ENCODE data around the gene RAD51.

RAD51 gene

DNA sequence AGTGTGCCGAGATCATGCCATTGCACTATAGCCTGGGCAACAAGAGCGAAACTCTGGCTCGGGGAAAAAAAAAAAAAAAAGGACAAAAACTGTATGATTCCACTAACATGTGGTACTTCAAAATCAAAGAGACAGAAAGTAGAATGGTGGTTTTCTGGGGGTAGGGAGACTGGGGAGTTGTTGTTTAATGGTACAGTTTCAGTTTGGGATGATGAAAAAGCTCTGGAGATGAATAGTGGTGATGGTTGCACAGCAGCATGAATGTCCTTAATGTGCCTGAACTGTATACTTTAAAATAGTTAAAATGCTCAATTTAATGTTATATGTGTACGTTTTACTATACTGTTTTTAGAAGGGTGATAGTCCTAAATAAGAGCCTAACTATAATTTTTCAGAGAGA, 27.4 kb downstream of the RAD51 start:
- no peak for DNase-seq (ENCODE audit: low spot score)

DNA sequence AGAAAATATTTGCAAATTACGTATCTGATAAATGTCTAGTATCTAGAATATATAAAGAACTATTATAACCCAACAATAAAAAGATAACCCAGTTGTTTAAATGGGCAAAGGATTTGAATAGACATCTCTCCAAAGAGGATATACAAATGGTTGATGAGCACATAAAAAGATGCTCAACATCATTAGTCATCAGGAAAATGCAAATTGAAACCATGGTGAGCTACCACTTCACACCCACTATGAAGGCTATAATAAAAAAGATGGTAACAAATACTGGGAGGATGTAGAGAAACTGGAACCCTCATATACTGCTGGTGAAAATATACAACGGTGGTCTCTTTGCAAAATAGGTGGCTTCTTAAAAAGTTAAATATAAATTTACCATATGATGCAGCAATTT, 28.0 kb downstream of the RAD51 start:
- peak; percentile 9 for DNase-seq (ENCODE audit: low spot score)

DNA sequence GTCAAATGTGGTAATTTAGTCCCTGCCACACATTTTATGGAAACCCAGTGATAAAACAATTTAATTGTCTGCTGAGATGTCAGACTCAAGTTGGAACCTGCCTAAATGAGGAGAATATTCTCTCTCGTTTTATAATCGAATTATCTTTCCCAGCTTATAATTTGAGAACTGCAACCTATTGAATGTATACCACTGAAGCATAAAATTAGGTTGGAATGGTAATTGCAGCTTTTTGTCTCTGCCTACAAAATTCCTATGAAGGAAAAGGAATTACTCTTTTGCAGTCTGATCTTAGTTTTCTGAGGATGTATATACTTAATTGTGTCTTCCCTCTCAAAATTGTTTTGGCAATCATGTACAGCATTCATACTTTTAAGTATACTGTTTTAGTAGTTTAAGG, 28.9 kb downstream of the RAD51 start:
- DNase-seq (ENCODE audit: low spot score) = no peak

DNA sequence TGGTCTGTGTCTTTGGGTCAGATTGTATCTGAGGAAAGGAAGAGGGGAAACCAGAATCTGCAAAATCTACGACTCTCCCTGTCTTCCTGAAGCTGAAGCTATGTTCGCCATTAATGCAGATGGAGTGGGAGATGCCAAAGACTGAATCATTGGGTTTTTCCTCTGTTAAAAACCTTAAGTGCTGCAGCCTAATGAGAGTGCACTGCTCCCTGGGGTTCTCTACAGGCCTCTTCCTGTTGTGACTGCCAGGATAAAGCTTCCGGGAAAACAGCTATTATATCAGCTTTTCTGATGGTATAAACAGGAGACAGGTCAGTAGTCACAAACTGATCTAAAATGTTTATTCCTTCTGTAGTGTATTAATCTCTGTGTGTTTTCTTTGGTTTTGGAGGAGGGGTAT, 36.1 kb downstream of the RAD51 start:
- DNase-seq (ENCODE audit: low spot score) = no peak

DNA sequence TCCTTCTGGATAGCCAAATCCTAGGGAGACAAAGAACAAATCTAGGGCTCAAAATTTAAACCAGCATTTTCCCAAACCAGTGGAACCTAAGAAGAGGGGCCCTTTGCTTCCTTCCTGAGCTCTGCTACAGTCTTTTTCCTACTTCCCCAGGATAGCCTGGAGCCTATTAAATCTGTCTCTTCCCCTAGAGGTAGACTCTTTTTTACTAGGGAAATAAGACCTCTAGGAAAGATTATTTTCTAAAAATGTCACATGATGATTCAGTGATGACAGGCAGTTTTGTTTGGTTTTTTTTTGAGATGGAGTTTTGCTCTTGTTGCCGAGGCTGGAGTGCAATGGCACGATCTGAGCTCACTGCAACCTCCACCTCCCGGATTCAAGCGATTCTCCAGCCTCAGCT, 41.6 kb downstream of the RAD51 start:
- DNase-seq (ENCODE audit: low spot score) = no peak

DNA sequence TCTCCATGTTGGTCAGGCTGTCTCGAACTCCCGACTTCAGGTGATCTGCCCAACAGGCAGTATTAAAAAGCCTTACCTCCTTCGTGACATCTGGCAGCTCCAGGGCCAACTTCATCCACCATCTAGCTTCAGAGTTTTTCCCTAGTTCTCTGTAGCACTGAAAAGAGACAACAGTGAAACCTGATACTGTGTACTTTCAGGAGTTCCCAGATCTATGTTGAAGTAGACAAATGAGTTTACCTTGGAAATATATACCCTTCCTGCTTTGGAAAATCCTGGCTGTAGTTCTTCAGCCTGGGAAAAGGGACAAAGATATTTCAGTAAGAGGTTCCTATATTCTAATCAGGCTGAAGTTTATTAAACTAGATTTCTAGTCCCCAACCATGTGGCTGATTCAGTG, 42.1 kb downstream of the RAD51 start:
- DNase-seq (ENCODE audit: low spot score) = no peak

DNA sequence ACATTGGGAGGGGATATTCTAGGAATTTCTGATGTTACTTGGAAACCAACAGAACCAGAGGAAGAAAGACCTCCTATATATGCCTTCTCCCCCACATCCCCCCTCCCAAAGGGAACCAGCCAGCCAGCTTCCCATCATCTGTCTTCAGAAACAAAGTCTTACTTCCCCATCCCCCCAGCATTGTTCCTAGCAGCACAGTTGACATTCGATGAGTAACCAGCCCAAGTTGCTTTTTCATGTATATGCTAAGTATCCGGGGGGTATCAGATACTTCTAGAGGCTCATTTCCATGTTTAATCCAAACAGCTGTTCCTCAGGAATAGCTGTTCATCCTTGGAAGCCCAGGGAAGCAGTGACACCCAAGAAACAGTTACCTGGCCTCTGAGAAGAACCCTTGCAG, 44.1 kb downstream of the RAD51 start:
- DNase-seq (ENCODE audit: low spot score) = no peak

DNA sequence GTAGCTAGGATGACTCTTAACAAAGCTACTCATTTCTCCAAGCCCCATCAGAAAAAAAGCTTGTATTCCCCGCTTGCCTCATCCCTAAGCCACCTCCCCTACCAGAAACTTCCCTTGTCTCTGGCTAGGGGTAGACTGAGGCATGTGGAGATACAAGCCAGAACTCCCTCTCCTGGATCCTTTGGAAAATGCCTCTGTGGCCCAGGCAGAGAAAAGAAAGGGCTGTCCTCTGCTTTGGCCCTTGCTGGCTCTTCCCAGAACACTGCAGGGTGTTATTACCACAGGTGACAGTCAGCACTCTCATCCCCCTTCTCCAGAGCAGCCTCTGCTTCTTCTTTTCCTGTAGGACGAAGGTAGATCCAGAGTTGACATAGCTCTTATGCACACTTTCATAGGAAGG, 44.9 kb downstream of the RAD51 start:
- no peak for DNase-seq (ENCODE audit: low spot score)

DNA sequence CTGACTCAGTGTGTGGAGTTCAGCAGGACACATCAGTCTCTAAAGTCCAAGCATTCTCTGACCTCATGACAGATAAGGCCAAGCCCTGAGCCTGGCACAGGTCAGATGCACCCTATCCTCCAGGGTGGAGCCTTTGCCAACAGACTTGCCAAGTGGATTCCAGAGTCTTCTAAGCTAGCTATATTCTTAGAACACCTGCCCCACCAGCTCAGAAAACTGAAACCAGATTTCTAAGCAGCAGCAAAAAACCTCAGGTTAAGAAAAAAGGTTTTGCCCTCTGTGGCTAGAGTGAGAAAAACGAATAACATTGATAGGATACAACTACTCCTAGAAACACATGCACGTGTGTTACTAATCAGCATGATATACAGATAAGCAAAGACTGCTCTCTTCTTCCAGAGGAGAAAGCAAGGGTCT, 48.5 kb downstream of the RAD51 start:
- no peak for DNase-seq (ENCODE audit: low spot score)

DNA sequence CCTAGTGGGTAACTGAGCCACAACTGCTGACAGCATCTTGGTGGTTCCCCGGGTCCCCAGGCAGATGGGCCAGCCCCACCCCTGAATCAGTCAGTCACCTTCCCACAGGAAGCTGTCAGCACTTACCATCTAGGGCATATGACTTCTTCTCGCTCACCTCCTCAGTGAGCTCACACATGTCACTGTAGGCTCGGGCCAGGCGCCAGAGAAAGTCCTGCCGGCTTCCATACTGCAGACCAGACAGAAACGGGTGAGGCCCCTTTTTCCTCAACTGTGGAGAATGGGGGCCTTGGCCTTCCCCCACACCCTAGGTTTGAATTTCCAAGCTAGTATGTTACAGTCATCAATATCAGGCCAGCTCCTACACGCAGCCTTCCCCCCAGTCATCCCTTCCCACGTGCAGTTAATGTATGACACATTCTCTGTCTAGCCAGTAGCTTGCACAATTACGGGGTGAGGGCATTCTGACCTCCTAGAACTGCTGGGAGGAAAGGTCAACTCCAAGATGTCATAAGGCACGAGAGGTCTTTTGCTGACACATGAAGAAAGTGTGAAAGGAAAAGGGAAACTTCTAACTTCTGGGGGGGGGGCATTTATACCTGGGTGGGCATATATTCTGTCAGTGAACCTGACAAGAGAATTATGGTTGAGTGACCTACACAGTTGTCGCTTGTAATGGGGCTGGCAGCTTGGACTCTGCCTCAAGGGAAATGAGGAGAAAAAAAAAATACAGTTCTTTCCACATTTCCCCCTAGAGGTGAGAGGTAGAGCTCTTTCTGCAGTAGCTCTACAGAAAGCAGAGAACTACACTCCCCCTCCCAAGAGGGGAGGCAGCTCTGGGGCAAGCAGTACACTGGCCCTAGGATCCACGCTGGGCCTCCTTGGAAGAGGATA, 49.2 kb downstream of the RAD51 start:
- peak; percentile 76 for DNase-seq (ENCODE audit: low spot score)

DNA sequence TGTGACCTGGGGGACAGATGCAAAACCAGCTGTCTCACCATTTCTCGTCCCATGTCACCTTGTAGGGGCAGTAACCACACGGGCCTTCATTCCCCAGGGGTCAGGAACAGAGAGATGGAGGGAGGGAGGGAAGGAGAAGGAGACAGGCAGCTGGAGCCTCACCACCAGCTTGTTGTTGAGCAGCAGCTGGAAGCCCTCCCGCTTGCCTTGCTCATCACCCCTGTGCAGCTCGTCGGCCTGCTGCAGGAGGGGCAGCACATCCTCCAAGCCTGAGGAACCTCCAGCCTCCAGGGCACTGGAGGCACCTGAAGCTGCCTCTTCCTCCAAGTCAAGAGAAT, 49.8 kb downstream of the RAD51 start:
- no peak for DNase-seq (ENCODE audit: low spot score)

DNA sequence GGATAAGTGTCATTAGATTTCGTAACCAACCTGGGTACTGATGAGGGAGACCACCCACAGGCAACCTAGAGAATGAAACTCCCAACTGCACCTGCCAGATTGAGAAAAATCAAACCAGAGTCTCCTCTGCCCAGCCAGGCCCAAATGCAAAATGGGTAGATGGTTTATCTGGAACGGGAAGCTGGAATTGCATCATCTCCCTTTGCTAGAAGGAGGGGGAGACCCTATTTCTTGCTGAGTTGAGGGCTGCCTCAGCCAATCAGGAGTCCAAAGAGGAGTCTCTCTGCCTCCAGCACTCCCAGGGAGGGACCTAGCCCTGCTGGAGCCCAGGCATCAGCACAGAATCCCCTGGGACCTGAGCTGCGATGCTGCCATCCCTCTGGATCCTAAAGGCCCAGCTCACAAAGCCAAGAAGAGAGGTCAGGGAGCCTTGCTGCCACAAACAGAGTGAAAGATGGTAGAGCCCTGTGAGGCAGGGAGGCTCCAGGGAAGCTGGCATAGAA, 52.0 kb downstream of the RAD51 start:
- DNase-seq (ENCODE audit: low spot score) = no peak

DNA sequence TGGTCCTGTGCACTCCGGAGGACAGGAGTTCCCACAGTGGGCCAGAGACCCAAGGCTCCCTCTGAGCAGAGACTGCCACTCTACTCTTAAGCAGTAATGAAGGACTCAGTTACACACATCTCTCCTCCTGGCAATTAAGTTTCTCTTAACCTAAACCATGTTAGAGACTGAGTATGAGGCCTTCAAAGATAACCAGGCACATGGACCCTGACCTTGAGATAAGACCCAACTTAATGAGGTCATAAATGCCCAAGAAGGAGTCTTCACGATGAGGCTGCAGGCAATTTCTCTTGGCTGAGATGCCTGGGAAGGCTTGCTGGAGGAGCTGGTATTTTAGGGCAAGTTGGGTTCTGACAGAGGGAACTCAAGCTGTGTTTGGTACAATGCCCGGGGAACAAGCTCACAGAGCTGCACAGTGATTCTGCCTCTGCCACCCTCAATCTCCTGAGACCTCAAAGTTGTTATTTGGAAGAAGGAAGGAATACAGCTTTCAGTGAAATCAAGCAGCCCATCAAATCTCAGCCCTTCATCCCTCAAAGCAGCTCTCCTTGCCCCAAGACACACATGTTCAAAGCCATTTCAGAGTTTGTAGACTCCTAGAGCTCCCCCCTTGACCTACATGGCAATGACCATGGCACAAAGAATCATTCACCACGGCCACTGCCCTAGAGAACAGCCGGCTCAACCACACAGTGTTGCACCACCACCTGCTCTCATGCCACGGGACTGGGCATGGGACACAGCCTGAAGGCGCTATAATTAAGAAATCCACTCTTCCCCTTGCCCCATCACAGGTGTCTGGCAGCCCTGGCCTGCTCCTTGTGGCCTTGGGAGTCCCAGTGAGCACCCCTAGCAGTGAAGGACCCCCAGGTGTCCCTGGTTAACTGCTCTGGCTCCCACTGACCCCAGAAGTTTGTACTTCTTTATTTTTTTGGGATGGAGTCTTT, 53.0 kb downstream of the RAD51 start:
- no peak for DNase-seq (ENCODE audit: low spot score)

DNA sequence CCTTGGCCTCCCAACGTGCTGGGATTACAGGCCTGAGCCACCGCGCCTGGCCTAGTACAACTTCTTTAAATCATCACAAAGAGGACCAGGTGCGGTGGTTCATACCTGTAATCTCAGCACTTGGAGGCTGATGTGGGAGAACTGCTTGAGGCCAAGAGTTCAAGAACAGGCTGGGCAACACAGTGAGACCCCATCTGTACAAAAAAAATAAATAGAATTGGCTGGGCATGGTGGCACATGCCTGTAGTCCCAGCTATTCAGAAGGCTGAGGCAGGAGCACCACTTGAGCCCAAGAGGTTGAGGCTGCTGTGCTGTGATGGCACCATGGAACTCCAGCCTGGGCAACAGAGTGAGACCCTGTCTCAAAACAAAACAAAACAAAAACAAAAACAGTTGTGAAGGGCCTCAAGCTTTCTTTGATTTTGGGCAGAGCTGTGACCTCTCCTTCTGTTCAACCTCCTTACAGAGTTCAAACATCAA, 54.2 kb downstream of the RAD51 start:
- no peak for DNase-seq (ENCODE audit: low spot score)

DNA sequence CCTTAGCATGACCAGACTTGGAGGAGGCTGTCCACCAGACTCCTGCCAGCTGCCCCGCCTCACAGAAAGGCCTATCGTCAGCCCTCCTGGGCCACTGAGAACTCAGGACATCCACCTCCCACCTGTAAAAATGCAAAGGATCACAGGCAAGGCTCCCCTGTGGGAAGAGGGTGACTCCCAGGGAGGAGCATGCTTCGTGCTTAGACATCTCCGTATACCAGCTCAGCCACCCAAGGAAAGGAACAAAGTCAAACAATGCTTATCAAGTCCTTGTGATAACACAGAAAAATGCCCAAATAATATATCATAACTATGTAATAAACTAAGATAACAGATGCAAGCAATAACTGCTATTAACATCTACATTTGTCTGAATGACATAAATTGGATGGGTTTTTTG, 55.9 kb downstream of the RAD51 start:
- DNase-seq (ENCODE audit: low spot score) = no peak

DNA sequence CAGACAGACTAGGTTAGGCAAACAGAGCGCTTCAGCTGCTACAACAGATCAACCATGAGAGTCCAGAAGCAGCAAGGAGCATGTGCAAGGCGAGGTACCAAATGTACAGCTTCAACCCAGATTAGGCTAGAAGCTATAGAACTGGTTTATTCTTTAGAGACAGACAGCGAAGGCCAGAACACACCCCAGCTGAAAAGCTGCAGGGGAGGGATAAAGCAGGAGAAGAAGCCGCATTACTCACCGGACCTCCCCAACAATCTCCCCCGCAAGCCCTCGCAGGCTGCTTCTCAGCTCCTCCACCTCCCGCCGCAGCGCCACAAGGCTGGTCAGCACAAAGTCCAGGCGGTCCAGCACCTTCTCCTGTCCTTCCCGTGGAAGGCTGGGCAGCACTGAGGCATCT, 56.8 kb downstream of the RAD51 start:
- DNase-seq (ENCODE audit: low spot score) = no peak

DNA sequence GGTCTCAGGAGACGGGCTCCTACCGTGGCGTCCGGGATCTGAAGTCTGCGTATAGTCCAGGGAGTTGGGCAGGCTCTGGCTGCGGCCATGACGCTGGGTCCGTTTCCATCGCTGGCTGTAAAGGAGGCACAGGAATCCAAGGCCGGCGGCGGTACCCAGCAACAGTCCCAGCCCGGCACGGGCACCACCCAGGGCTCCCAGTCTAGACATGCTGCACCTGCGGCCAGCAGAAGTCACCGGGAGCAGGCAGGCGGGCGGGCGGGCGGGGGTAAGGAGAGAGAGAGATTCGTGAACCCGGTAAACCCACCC, 59.6 kb downstream of the RAD51 start:
- DNase-seq (ENCODE audit: low spot score) = no peak

DNA sequence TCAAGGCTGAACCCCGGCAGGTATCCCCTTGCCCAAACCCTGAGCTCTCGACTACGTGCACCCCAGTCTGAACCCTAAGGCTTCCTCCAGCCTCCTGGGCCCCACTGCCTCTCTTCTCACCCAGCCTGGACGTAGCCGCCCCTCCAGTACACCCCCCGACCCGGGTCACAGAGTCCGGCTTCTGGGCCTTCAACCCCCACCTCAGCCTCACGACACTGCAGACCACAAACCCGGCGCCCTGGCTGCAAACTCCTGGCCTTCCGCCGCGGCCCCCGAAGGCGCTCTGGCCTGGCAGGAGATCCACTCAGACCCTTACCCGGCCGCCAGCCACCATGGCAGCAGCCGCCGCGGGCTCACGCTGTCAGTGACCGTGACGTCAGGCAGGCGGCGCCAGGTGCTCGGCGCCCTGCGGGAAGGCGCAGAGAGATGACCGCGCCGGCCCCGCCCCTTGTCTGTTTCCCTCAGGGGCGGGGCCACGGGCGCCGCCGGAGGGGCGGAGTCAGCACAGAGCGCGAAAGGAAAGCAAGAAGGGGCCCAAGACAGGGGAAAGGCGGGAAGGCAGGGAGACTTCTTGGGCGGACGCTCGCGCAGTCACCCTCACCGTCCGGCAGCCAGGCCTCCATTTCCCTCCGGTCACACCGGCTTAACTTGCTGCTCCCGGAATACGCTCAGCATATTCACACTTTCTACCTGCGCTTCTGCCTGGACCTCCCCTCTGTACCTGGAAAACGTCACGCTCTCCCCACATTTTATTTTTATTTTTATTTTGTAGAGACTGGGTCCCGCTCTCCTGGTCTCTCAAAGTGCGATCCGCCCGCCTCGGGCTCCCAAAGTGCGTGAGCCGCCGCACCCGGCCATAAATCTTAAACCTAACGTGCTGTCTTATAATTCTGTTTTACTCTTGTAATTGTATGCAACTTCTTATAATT, 60.2 kb downstream of the RAD51 start, which contains the start of gene RMDN3:
RMDN3 (minus strand) TSS at position 372 of the 929 bp plus-strand sequence. CDS start 471 bp downstream, outside the sequence.
- peak; percentile 96 for DNase-seq (ENCODE audit: low spot score)

DNA sequence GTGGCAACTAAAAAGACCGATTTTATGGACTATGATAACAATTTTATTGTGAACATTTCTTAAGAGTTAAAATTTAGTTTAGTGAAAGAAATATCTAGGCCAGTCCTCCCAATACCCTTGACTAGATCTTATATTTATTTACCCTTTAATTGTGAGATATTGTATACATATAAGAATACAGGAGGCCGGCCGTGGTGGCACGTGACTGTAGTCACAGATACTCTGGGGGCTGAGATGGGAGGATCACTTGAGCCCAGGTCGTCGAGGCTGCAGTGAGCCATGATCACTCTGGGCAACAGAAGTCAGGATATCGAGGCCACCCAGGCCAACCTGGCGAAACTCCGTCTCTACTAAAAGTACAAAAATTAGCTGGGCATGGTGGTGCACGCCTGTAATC, 60.8 kb downstream of the RAD51 start:
- DNase-seq (ENCODE audit: low spot score) = no peak

DNA sequence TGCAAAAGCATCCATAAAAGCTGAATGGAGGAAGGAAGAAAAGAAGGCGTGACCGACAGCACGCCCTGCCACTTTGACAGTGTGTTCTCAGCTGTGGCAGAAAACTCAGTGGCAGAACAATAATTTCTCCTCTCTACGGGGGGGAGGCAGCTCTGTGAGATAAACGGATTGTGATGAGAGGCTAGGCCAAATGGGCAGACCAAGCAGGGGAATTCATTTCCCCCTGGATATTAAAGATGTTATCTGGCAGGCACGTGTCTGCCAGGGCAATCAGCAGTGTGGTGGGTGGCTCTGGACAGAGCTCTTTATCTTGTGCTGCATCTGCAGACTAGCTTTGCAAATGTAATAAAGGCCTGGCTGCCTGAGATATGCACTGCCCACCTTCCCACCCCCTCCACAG, 62.0 kb downstream of the RAD51 start:
- no peak for DNase-seq (ENCODE audit: low spot score)

DNA sequence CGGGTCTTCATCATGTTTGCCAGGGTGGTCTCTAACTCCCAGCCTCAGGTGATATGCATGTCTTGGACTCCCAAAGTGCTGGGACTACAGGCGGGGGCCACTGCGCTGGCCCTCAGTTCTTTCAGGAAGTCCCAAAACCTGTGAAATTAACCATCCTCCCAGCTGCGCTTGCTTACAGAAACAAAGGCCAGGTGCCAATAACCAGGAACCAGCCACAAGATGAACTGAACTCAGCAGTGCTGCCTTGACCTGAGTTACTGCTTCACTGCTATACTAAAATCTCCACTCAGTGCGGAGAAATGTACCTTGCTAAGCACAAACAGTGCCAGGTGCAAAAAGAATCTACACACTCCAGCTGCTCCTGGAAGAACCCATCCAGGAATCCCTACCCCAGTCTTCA, 65.0 kb downstream of the RAD51 start:
- DNase-seq (ENCODE audit: low spot score) = no peak
